Activated T-helper 1 cell treated with anti-CD3 and anti-CD28 coated beads, Interleukin-2, amount 50 U/mL, for 16 hours (primary cell): ENCODE measurements around the gene FADS3.
A peak's percentile ranks its signal among the peaks of the same experiment; 100 is the strongest.
"Not testable (repeated sequence)": the region's sequence is repeated elsewhere in the genome, so short reads cannot be mapped to it uniquely, and the experiment has no call there.

Source experiments
- DNase-seq, 2 donors: peaks; one replicate each; pipeline ENCODE4 v3.0.0-alpha.2; 2020; ENCODE audit warnings: low read depth in 1 of 2, low spot score in 1 of 2

Gene FADS3

GRCh38 chr11:61899146-61899841, 7.9 kb upstream of the FADS3 start:
- peak; percentile 89 to 95 for DNase-seq

DNA sequence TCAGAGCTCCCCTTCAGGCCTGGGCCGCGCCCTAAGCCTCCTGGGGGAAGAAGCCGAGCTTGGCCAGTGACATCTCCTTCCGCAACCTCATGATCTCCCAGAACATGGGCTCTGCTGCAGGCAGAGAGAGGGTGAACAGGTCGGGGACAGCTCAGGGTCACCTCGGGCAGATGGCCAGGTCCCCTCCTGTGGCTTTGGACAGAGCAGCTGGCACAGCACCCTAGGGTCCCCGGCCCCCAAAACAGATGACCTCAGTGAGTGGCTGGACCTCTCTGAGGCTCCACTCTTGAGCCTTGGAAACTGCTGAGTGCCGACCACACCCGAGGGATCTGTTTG, 6.9 kb upstream of the FADS3 start:
- no peak for DNase-seq

- DNase-seq: peak; percentile 56 to 60
Observed at GRCh38 chr11:61897387-61898246, 6.3 kb upstream of the FADS3 start.

DNA sequence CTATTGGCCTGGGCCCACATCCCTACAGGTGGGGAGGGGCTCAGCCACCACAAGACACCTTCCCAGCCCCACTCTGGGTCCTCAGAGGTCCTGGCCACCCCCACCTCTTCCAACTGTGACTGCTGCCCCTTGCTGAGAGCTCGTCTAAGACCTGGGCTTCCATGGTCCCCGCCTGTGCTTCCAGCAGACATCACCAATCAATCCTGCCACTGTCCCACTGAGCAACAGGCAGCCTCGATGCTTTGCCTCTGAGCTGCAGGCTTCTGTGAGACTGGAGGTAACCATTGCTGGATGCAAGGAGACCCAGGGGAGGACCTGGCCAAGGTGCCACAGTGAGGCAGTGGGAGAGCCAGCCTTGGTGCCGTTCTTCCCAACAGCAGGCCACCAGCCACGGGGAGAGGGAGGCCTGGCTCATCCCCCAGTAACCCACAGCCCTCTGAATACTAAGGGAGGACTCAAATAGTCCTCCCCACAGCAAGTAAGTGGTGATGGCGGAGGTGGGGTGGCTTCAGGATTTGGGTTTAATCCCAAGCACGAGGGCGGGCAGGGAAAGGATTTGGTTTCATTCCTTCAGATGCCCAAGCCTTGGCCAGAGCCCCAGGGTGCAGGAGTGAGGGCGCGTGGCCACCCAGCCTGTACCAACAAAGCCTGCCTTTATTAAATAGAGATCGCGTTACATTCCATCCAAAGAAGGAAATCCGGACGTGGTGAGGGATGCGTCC, 5.5 kb upstream of the FADS3 start:
- DNase-seq: no peak

DNA sequence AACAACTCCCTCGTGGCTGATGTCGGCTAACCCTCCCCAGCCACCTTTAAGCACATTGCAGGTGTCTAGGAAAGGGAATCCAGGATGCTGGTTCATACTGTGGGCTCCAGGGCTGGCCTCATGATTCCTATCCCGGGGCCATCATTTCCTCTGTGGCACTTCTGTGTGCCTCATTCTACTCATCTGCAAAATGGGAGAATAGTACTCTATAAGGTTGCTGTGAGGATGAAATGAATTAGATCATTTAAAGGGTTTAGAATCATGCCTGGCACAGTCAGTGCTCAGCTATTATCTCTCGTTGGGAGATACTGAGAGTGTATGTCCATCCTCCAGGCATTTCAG, 4.3 kb upstream of the FADS3 start:
- no peak for DNase-seq

GRCh38 chr11:61895046-61895717, 3.8 kb upstream of the FADS3 start:
- DNase-seq: no peak

DNA sequence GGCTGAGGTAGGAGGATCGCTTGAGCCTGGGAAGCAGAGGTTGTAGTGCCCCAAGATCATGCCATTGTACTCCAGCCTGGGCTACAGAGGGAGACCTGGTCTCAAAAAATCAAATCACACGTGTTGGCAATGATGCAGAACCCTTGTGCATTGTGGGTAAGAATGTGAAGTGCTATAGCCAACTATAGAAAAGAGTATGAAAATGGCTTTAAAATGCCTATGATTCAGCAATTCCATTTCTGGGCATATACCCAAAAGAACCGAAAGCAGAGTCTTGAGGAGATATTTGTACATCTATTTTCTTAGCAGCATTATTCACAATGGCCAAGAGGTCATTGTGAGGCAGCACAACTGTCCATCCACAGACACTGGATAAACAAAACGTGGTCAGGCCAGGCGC, 2.6 kb upstream of the FADS3 start:
- no peak for DNase-seq

DNA sequence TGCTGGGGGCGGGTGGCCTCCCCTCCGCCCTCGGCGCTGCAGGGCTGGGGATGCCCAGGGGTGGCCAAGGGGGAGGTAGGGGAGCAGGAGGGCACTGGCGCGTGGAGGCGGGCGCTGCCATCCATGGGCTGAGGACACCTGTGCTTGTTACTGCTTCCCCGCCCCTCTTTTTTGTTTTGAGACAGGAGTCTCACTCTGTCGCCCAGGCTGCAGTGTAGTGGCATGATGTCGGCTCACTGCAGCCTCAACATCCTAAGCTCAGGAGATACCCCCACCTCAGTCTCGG, 683 bp upstream of the FADS3 start:
- DNase-seq: no peak

DNA sequence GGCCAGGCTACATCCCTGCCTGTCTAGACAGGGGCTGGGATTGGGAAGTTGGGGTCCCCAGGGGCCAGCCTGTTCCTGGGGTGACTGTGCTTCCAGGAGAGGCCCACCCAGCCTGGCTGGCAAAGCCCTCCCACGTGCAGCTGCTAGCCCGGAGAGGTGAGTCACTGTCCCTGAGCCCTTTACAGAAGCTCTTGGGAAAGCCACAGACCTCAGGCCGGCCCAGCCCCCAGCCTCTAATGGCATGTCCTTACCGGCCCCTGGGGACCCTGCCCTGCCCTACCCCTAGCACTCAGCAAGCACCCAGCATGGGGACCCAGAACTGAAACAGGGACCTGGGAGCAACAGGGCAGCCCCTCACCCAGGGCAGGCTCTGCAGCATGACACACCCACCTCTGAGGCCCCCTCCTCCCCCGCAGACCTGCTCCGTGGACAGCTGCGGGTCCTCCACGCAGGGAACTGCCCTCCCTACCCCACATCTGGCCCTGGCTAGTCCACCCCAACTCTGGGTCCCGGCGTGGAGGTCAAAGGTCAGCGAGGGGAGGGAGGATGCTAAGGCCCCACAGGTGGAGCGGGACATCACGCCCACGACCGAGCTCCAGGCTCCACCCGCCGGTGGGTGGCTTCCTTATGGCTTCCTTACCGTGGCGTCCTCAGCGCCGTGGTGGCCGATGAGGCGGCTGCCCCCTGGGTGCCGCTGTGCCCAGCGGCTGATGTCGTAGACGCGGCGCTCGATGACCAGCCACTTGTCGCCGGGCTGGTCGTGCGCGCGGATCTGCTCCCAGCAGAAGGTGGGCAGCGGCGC, 615 bp downstream of the FADS3 start:
- DNase-seq: peak in 1 of 2 donors; percentile 11

DNA sequence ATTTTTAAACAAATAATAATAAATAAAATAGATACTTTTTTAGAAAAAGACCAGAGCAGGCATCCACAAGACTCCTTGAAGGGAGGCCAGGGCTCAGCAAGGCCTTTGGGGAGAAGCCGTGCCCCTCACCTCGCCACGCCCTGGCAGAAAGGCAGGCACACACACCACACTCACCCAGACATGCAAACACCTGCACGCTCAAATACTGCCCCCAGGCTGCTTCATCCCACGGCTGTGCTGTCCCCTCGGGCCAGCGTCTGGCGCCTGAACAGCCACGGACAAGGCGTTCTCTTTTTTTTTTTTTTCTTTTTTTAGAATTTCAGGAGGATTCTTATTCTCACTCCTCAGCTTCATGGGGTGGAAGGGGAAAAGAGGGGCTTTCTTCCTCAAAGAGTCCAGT, 1.5 kb downstream of the FADS3 start:
- DNase-seq: no peak

- no peak for DNase-seq
Observed at GRCh38 chr11:61888590-61888989, 2.8 kb downstream of the FADS3 start.

DNA sequence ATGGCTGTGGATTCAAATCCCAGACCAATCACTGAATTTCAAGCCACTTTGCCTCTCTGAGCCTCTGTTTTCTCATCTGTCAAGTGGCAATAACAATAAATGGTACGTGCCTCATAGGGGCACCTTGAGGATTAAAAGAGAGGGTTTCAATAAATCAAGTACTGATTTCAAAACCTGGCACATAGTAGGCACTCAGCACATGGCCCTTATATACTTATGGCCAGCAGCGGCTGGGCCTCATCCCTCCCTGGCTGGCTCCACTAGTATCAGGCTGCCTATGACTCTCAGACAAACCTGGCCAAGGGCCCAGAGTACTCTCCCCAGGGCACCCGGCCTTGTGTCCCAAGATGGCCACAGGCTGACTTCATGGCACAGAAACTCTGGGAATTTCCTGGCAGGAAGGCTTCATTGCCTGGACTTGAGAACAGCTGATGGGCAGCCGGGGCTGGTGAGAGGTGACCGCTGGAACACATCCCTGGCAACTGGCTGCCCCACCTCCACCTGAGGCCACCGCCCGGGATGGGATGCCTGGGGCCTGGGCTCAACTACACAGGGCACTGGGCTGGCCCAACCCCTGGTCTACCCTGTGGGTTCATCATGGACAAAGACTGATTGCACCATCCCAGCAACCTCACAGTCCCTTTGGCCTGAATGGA, 3.4 kb downstream of the FADS3 start:
- no peak for DNase-seq

DNA sequence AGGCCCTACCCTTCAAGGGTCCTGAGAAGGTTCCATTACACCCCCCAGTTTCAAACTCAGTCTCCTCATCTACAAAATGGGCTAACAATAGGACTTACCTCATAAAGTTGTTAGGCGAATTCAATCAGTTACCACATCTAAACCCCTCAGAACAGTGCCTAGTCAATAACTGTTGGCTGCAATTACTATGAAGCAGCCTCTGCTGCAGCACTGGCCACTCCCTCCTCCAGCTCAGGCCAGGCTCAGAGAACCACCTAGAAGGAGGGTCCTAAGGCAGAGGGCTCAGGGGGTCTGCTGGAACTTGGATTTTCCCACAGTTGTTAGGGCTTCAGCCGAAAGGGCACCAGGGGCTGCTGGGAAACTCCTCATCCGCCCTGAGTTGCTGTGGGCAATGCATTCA, 4.7 kb downstream of the FADS3 start:
- DNase-seq: no peak

- DNase-seq: no peak
Observed at GRCh38 chr11:61885784-61886580, 5.4 kb downstream of the FADS3 start.

GRCh38 chr11:61885166-61885778, 6.1 kb downstream of the FADS3 start:
- no peak for DNase-seq

DNA sequence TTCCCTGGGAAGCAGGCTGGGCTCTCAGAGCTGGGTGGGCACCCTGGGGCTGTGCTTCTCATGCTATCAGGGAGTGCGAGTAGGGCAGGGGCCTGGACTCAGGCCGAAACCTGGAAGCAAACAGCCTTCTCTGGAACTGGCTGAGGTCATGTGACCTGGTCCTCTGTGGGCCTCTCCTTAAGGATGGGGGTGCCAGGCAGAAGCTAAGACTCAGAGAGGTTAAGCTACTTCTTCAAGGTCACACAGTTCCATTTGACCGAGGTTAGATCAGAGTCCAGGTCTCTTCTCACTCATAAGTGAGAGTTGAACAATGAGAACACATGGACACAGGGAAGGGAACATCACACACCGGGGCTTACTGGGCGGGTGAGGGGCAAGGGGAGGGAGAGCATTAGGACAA, 7.4 kb downstream of the FADS3 start:
- DNase-seq: no peak

DNA sequence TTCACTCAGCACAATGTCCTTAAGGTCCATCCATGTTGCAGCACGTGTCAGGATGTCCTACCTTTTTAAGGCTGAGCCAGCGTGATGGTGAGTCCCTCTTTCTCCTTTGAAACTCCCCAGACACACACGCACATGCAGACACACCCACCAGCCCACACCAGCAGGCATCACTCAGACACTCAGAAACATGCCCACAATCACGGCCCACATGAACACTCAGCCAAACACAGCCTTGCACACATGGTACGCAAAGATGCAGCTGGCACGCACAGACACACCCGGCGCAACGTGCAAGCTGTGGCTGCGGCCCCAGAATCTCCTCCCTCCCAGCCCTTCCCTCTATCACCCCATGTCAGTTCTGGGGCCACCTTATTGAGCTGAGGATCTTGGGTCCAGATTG, 8.0 kb downstream of the FADS3 start:
- DNase-seq: no peak

- no peak for DNase-seq
Observed at GRCh38 chr11:61882879-61883278, 8.5 kb downstream of the FADS3 start.

DNA sequence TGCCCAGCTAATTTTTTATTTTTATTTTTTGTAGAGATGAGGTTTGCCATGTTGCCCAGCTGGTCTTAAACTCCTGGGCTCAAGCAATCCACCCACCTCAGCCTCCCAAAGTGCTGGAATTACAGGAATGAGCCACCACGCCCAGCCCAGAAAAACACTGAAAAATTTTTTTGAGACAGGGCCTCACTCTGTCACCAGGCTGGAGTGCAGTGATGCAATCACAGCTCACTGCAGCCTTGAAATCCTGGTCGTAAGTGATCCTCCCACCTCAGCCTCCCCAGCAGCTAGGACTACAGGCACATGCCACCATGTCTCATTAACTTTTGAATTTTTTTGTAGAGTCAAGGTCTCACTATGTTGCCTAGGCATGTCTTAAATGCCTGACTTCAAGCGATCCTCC, 9.1 kb downstream of the FADS3 start:
- DNase-seq: not testable (repeated sequence)
